ENCODE results near the gene EIF4A3. TPM values are rescaled to one million over a fixed set of nuclear protein-coding genes. Genes with fewer than 3 reads are reported as not detected.
A peak's percentile ranks its signal among the peaks of the same experiment; 100 is the strongest.

The EIF4A3 gene
- total RNA-seq, 1 donor from 2014 or later: 31.3 TPM

GRCh38 chr17:80145076-80146075, 1.6 kb downstream of the EIF4A3 start:
- intact Hi-C loops (cut with DNase I): loop anchor here (2.0 to 5.0 kb wide), 3 partner anchors 43 to 112 kb away; partner anchors contain the start of genes SGSH and SLC26A11
- ATAC-seq: no peak
- DNase-seq (ENCODE audit: missing footprints): no peak

GRCh38 chr17:80142929-80143328, 4.0 kb downstream of the EIF4A3 start:
- DNase-seq (ENCODE audit: missing footprints): no peak
- intact Hi-C loops (cut with DNase I): no loop called here
- no peak for ATAC-seq

- intact Hi-C loops (cut with DNase I): no loop called here
- DNase-seq (ENCODE audit: missing footprints) (no peak), ATAC-seq (no peak)
Observed at GRCh38 chr17:80141463-80142165, 5.3 kb downstream of the EIF4A3 start.

GRCh38 chr17:80138856-80139426, 8.0 kb downstream of the EIF4A3 start:
- intact Hi-C loops (cut with DNase I): no loop called here
- no peak for ATAC-seq
- DNase-seq (ENCODE audit: missing footprints): no peak

GRCh38 chr17:80137131-80137530, 9.8 kb downstream of the EIF4A3 start:
- intact Hi-C loops (cut with DNase I): no loop called here
- no peak for ATAC-seq

GRCh38 chr17:80133626-80133970, 13.3 kb downstream of the EIF4A3 start:
- intact Hi-C loops (cut with DNase I): no loop called here
- ATAC-seq (no peak), DNase-seq (ENCODE audit: missing footprints) (no peak)

More at GRCh38 chr17:80137131-80137530, 9.8 kb downstream of the EIF4A3 start:
- DNase-seq (ENCODE audit: missing footprints): no peak

GRCh38 chr17:80132906-80133625, 13.9 kb downstream of the EIF4A3 start:
- intact Hi-C loops (cut with DNase I): no loop called here
- ATAC-seq (no peak), DNase-seq (ENCODE audit: missing footprints) (no peak)

- no peak for DNase-seq (ENCODE audit: missing footprints)
- intact Hi-C loops (cut with DNase I): no loop called here
- ATAC-seq: no peak
Observed at GRCh38 chr17:80130992-80131391, 15.9 kb downstream of the EIF4A3 start.

GRCh38 chr17:80129006-80129565, 17.8 kb downstream of the EIF4A3 start:
- intact Hi-C loops (cut with DNase I): no loop called here
- DNase-seq (ENCODE audit: missing footprints) (no peak), ATAC-seq (no peak)

- no peak for ATAC-seq
- DNase-seq (ENCODE audit: missing footprints): no peak
- intact Hi-C loops (cut with DNase I): no loop called here
Observed at GRCh38 chr17:80126449-80126715, 20.5 kb downstream of the EIF4A3 start.

- no peak for ATAC-seq
- peak; percentile 41 for DNase-seq (ENCODE audit: missing footprints)
- intact Hi-C loops (cut with DNase I): no loop called here
Observed at GRCh38 chr17:80125656-80126448, 21.1 kb downstream of the EIF4A3 start.

- peak; percentile 52 for DNase-seq (ENCODE audit: missing footprints)
Observed at GRCh38 chr17:80124351-80124981, 22.5 kb downstream of the EIF4A3 start.

GRCh38 chr17:80123791-80124190, 23.1 kb downstream of the EIF4A3 start:
- DNase-seq (ENCODE audit: missing footprints): peak; percentile 54
- no peak for ATAC-seq

More at GRCh38 chr17:80124351-80124981, 22.5 kb downstream of the EIF4A3 start:
- intact Hi-C loops (cut with DNase I): no loop called here
- ATAC-seq: no peak

GRCh38 chr17:80122926-80123505, 23.9 kb downstream of the EIF4A3 start:
- peak; percentile 45 for DNase-seq (ENCODE audit: missing footprints)
- no peak for ATAC-seq
- intact Hi-C loops (cut with DNase I): no loop called here

More at GRCh38 chr17:80123791-80124190, 23.1 kb downstream of the EIF4A3 start:
- intact Hi-C loops (cut with DNase I): no loop called here

- ATAC-seq: no peak
- intact Hi-C loops (cut with DNase I): no loop called here
- DNase-seq (ENCODE audit: missing footprints): peak; percentile 27
Observed at GRCh38 chr17:80122026-80122575, 24.8 kb downstream of the EIF4A3 start.

GRCh38 chr17:80119839-80120238, 27.1 kb downstream of the EIF4A3 start:
- ATAC-seq: no peak
- DNase-seq (ENCODE audit: missing footprints): peak; percentile 37
- intact Hi-C loops (cut with DNase I): no loop called here

- peak; percentile 67 for DNase-seq (ENCODE audit: missing footprints)
- intact Hi-C loops (cut with DNase I): no loop called here
- ATAC-seq: no peak
Observed at GRCh38 chr17:80119271-80119791, 27.6 kb downstream of the EIF4A3 start.

All from Right ventricle myocardium inferior (tissue), 1 donor.